HepG2 (cell line): Measurements from ENCODE around the gene SUPT20HL2. TPM values are rescaled to one million over a fixed set of nuclear protein-coding genes. Genes with fewer than 3 reads are reported as not detected.

ENCODE experiments used
- ATAC-seq: fragments of 200-7000 bp; cut with Tn5 transposase; 3 replicates; pipeline ENCODE4 v1.9.1; 2020; ENCODE audit warnings: mild to moderate bottlenecking, moderate library complexity
- BruUV-seq: library from RNA; stranded (reverse); fragments of 400-500 nt; replicated peaks from 2 replicates; lab custom pipeline; 2021; lab: Mats Ljungman, UMichigan
- CTCF ChIA-PET: fragments of 300-600 bp; formaldehyde crosslinking; extraction: SDS; loops from one replicate; lab custom pipeline; 2021; ENCODE audit warnings: low total read pairs, inconsistent platforms, low intra/inter-chr PET ratio; lab: Yijun Ruan, JAX
- POLR2A ChIA-PET: fragments of 350-600 bp; sonication (Branson Sonifier 250); formaldehyde crosslinking; loops from one replicate; lab custom pipeline; 2020; ENCODE audit warnings: antibody characterized with exemption, inconsistent platforms; lab: Yijun Ruan, JAX
- DNase-seq: peaks from one replicate; pipeline ENCODE4 v3.0.0-alpha.2; 2015; ENCODE audit warnings: low spot score
- FAIRE-seq: peaks from 3 replicates; lab custom pipeline; 2011; peaks lifted over from hg19 to GRCh38; lab: Jason Lieb, UNC
- H2AFZ ChIP-seq: one replicate; pipeline ENCODE4 v1.6.1; 2011; ENCODE audit warnings: low read length, inconsistent platforms
- H3K27ac ChIP-seq: fragments of 300-600 bp; 3 replicates; pipeline ENCODE4 v1.8.0; 2011; ENCODE audit warnings: mixed run types, mild to moderate bottlenecking, mixed read lengths, low read length, inconsistent platforms; ENCODE audit not compliant: insufficient read depth; ENCODE audit errors: extremely low read length
- H3K27me3 ChIP-seq, 2 experiments: fragments of 200-600 bp in 1 of 2; 2 replicates in 1 of 2; 3 replicates in 1 of 2; pipeline versions ENCODE4 v1.6.0 to v1.8.0; 2011; ENCODE audit warnings: low read length in 2 of 2, mild to moderate bottlenecking in 2 of 2, moderate library complexity in 2 of 2, inconsistent platforms in 1 of 2; ENCODE audit not compliant: insufficient read depth in 2 of 2, control insufficient read depth in 1 of 2
- H3K36me3 ChIP-seq, 2 experiments: fragments of 200-600 bp in 1 of 2; replicated peaks in 1 of 2; 2 replicates in 1 of 2; 3 replicates in 1 of 2; pipeline versions ENCODE4 v1.5.1 to v1.8.0; 2011; ENCODE audit warnings: low read length in 2 of 2, inconsistent platforms in 1 of 2; ENCODE audit not compliant: insufficient read depth in 2 of 2, control insufficient read depth in 1 of 2
- H3K4me1 ChIP-seq: 2 replicates; pipeline ENCODE4 v1.5.1; 2012; ENCODE audit warnings: low read length, inconsistent platforms; ENCODE audit not compliant: insufficient read depth
- H3K4me2 ChIP-seq: 2 replicates; pipeline ENCODE4 v1.6.0; 2011; ENCODE audit warnings: low read depth, low read length, inconsistent platforms
- H3K4me3 ChIP-seq, 3 experiments: fragments of 200-600 bp in 1 of 3; sonication (generic), shearing (Covaris generic) in 1 of 3; replicated peaks in 1 of 3; 2 replicates each; pipeline ENCODE4 v1.5.1; 2011 to 2016; ENCODE audit warnings: low read length in 3 of 3, inconsistent platforms in 2 of 3, low read depth in 2 of 3, mild to moderate bottlenecking in 2 of 3, control low read depth in 1 of 3, mixed read lengths in 1 of 3; ENCODE audit not compliant: insufficient read depth in 1 of 3
- H3K79me2 ChIP-seq: one replicate; pipeline ENCODE4 v1.6.1; 2011; ENCODE audit warnings: low read length, inconsistent platforms; ENCODE audit not compliant: insufficient read depth
- H3K9ac ChIP-seq: 2 replicates; pipeline ENCODE4 v1.6.0; 2011; ENCODE audit warnings: mild to moderate bottlenecking, low read depth, low read length, inconsistent platforms; ENCODE audit not compliant: insufficient read depth
- H3K9me3 ChIP-seq: 2 replicates; pipeline ENCODE4 v1.5.1; 2012; ENCODE audit warnings: mild to moderate bottlenecking, low read length
- H4K20me1 ChIP-seq: 2 replicates; pipeline ENCODE4 v1.6.0; 2011; ENCODE audit warnings: inconsistent platforms, mild to moderate bottlenecking, low read length, moderate library complexity; ENCODE audit not compliant: insufficient read depth
- CTCF ChIP-seq: sonication (generic); formaldehyde crosslinking; IDR thresholded peaks from 2 replicates; pipeline ENCODE4 v1.5.0; 2020; ENCODE audit warnings: mild to moderate bottlenecking, missing genetic modification reagents, moderate library complexity
- ELF1 ChIP-seq: sonication (generic); formaldehyde crosslinking; IDR thresholded peaks from 2 replicates; pipeline ENCODE4 v1.4.0; 2020; ENCODE audit warnings: missing genetic modification reagents
- ESRRA ChIP-seq: sonication (generic); formaldehyde crosslinking; IDR thresholded peaks from 2 replicates; pipeline ENCODE4 v1.5.1; 2020; ENCODE audit warnings: mild to moderate bottlenecking, low read depth, missing genetic modification reagents
- FOXA1 ChIP-seq, 2 experiments: fragments of 450-650 bp in 1 of 2; sonication (generic) in 1 of 2; formaldehyde crosslinking in 1 of 2; IDR thresholded peaks; 2 replicates each; pipeline versions ENCODE4 v1.4.0 to v1.6.1; 2016 to 2020; ENCODE audit warnings: missing genetic modification reagents in 1 of 2
- HNRNPK ChIP-seq: fragments of 200-400 bp; formaldehyde crosslinking; IDR thresholded peaks from 2 replicates; pipeline ENCODE4 v1.6.1; 2018; ENCODE audit warnings: low read length, low read depth, moderate library complexity, mild to moderate bottlenecking; ENCODE audit not compliant: poor library complexity, severe bottlenecking
- POGZ ChIP-seq: sonication (generic); formaldehyde crosslinking; IDR thresholded peaks from 2 replicates; pipeline ENCODE4 v1.4.0; 2020; ENCODE audit warnings: mild to moderate bottlenecking, missing genetic modification reagents
- PRPF4 ChIP-seq: fragments of 200-400 bp; formaldehyde crosslinking; IDR thresholded peaks from 2 replicates; pipeline ENCODE4 v1.6.1; 2016; ENCODE audit warnings: low read length, low read depth; ENCODE audit not compliant: poor library complexity, severe bottlenecking
- ZNF564 ChIP-seq: sonication (generic); formaldehyde crosslinking; IDR thresholded peaks from 2 replicates; pipeline ENCODE4 v1.8.1; 2023; ENCODE audit warnings: mild to moderate bottlenecking, missing genetic modification reagents
- ZNF570 ChIP-seq: sonication (generic); formaldehyde crosslinking; IDR thresholded peaks from 2 replicates; pipeline ENCODE4 v1.4.0; 2020; ENCODE audit warnings: mild to moderate bottlenecking, missing genetic modification reagents, borderline replicate concordance
- ZNF780A ChIP-seq: sonication (generic); formaldehyde crosslinking; IDR thresholded peaks from 2 replicates; pipeline ENCODE4 v1.8.0; 2022; ENCODE audit warnings: mild to moderate bottlenecking, missing genetic modification reagents, moderate library complexity
- ZNF792 ChIP-seq: IDR thresholded peaks from 2 replicates; pipeline ENCODE4 v1.6.1; 2016
- ZNF816 ChIP-seq: sonication (generic); formaldehyde crosslinking; IDR thresholded peaks from 2 replicates; pipeline ENCODE4 v1.8.0; 2022; ENCODE audit warnings: missing genetic modification reagents, mild to moderate bottlenecking, borderline replicate concordance
- WGBS: methylation state at CpG from one replicate; pipeline ENCODE4 v1.1.6; 2017; ENCODE audit warnings: low lambda C conversion rate; 5-methylcytosine and 5-hydroxymethylcytosine counted together
- in situ Hi-C: cut with HindIII; loops from 2 replicates; pipeline ENCODE4 v1.10.0; 2017; ENCODE audit warnings: low pct_unique_long_range_greater_than_20kb; ENCODE audit not compliant: extremely low pct_ligation_motif_present
- intact Hi-C: fragments of 100-400 bp; cut with micrococcal nuclease; formaldehyde crosslinking; loops from one replicate; pipeline ENCODE4 v1.10.0; 2022; ENCODE audit not compliant: unreplicated experiment
- polyA plus RNA-seq, 8 experiments: library from polyadenylated mRNA; depleted of rRNA in 3 of 8; stranded (reverse) in 7 of 8; unstranded in 1 of 8; fragments of >200 nt; fragmentation: Illumina TruSeq in 4 of 8; extraction: Trizol in 4 of 8; gene quantifications; 2 replicates each; pipeline versions ENCODE4 v1.2.1 to v1.2.3, GENCODE V29; 2011 to 2016; ENCODE audit warnings: low read depth in 4 of 8, missing spikeins in 1 of 8, mixed read lengths in 1 of 8; ENCODE audit not compliant: insufficient read depth in 1 of 8
- total RNA-seq, 5 experiments: library from RNA; depleted of rRNA; stranded (reverse); fragments of >200 nt; fragmentation: Illumina TruSeq; extraction: Trizol; gene quantifications; 2 replicates each; pipeline ENCODE4 v1.2.3, GENCODE V29; 2016; ENCODE audit warnings: low read depth in 1 of 5
- TF ChIP-seq, protein P1 (sequence below): sonication (generic); formaldehyde crosslinking; IDR thresholded peaks from 2 replicates; pipeline ENCODE4 v1.9.0; 2022; ENCODE audit warnings: low read depth, missing genetic modification reagents
- TF ChIP-seq, protein P2 (sequence below): sonication (generic); formaldehyde crosslinking; IDR thresholded peaks from 2 replicates; pipeline ENCODE4; 2020; ENCODE audit warnings: missing genetic modification reagents, mild to moderate bottlenecking, borderline replicate concordance
- TF ChIP-seq, protein P3 (sequence below): sonication (generic); formaldehyde crosslinking; conservative IDR thresholded peaks from 2 replicates; pipeline ENCODE4 v1.8.0; 2022; ENCODE audit warnings: missing genetic modification reagents

The SUPT20HL2 gene
- total and polyA plus RNA-seq, 2 of the 13 experiments (the other 11 are each of a cell fraction or from before 2014, with no cell fraction given), result not detected

DNA sequence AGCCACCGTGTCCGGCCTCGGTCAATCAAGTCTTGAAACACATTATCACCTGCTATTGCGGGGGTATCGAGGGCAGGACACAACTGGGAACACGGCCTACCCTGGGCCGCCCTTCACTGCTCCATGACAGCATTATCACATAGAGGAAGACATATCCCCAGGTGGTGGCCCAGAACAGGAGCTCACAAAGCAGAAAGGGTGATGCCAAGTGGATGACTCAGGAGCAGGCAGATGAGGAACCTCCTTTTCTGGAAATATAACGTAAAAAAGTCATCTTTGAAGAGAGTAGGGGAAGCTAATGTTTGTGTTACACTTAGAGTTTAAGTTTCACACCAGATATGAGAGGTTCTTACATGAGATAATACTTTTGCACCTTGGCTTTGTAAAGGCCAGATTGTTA, 41.2 kb upstream of the SUPT20HL2 start:
- Histone ChIP-seq H3K27ac (no peak overlapping the region), H3K4me2 (no peak overlapping the region), H3K9ac (no peak overlapping the region), H3K4me3 (no peak overlapping the region), H3K27me3 (no peaks in the 10 kb centered on the region), H3K9me3 (no peaks in the 10 kb centered on the region), H3K36me3 (no peaks in the 10 kb centered on the region), H3K4me1 (no peaks in the 10 kb centered on the region), H4K20me1 (no peaks in the 10 kb centered on the region), H3K79me2 (no peaks in the 10 kb centered on the region), H2AFZ (no peak overlapping the region)
- intact Hi-C loops, result no loop called here
- TF ChIP-seq POGZ (no peak), ELF1 (CRISPR knock-in tag) (no peak), HNRNPK (no peak), CTCF (CRISPR knock-in tag) (no peak), ZNF780A (CRISPR knock-in tag) (no peak), ZNF570 (CRISPR knock-in tag) (no peak), FOXA1 (IDR thresholded peaks at IDR 0.05) (no peak), FOXA1 (CRISPR knock-in tag; IDR thresholded peaks at IDR 0.05) (no peak), PRPF4 (no peak), ZNF564 (no peak), ZNF792 (CRISPR knock-in tag) (no peak), ESRRA (CRISPR knock-in tag) (no peak), ZNF816 (CRISPR knock-in tag) (no peak)
- TF ChIP-seq, protein P1, sequence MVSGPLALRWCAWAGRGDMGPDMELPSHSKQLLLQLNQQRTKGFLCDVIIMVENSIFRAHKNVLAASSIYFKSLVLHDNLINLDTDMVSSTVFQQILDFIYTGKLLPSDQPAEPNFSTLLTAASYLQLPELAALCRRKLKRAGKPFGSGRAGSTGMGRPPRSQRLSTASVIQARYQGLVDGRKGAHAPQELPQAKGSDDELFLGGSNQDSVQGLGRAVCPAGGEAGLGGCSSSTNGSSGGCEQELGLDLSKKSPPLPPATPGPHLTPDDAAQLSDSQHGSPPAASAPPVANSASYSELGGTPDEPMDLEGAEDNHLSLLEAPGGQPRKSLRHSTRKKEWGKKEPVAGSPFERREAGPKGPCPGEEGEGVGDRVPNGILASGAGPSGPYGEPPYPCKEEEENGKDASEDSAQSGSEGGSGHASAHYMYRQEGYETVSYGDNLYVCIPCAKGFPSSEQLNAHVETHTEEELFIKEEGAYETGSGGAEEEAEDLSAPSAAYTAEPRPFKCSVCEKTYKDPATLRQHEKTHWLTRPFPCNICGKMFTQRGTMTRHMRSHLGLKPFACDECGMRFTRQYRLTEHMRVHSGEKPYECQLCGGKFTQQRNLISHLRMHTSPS (CRISPR knock-in tag), result no peak
- TF ChIP-seq, protein P2, sequence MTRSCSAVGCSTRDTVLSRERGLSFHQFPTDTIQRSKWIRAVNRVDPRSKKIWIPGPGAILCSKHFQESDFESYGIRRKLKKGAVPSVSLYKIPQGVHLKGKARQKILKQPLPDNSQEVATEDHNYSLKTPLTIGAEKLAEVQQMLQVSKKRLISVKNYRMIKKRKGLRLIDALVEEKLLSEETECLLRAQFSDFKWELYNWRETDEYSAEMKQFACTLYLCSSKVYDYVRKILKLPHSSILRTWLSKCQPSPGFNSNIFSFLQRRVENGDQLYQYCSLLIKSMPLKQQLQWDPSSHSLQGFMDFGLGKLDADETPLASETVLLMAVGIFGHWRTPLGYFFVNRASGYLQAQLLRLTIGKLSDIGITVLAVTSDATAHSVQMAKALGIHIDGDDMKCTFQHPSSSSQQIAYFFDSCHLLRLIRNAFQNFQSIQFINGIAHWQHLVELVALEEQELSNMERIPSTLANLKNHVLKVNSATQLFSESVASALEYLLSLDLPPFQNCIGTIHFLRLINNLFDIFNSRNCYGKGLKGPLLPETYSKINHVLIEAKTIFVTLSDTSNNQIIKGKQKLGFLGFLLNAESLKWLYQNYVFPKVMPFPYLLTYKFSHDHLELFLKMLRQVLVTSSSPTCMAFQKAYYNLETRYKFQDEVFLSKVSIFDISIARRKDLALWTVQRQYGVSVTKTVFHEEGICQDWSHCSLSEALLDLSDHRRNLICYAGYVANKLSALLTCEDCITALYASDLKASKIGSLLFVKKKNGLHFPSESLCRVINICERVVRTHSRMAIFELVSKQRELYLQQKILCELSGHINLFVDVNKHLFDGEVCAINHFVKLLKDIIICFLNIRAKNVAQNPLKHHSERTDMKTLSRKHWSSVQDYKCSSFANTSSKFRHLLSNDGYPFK (CRISPR knock-in tag), result no peak
- TF ChIP-seq, protein P3, sequence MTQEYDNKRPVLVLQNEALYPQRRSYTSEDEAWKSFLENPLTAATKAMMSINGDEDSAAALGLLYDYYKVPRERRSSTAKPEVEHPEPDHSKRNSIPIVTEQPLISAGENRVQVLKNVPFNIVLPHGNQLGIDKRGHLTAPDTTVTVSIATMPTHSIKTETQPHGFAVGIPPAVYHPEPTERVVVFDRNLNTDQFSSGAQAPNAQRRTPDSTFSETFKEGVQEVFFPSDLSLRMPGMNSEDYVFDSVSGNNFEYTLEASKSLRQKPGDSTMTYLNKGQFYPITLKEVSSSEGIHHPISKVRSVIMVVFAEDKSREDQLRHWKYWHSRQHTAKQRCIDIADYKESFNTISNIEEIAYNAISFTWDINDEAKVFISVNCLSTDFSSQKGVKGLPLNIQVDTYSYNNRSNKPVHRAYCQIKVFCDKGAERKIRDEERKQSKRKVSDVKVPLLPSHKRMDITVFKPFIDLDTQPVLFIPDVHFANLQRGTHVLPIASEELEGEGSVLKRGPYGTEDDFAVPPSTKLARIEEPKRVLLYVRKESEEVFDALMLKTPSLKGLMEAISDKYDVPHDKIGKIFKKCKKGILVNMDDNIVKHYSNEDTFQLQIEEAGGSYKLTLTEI (CRISPR knock-in tag), result no peak
- FAIRE-seq (no peak), DNase-seq (no peak), ATAC-seq (no peak)
- BruUV-seq, result no TSS peak
- ChIA-PET POLR2A (no interaction called here), CTCF (no interaction called here)
- in situ Hi-C loops, result no loop called here
- 10% methylated on average over 3 of the region's 8 CpGs for WGBS
